A673 (cell line): ENCODE data around the gene TMEM54.

Experiments
- CTCF ChIP-seq: fragments of 300-800, 200-600 bp; sonication (generic); conservative IDR thresholded peaks from 2 replicates; pipeline ENCODE4 v1.5.1; 2017; ENCODE audit warnings: low read depth, mild to moderate bottlenecking, antibody characterized with exemption, low read length, moderate library complexity, mixed read lengths
- EZH2 ChIP-seq: fragments of 200-600 bp; sonication (generic); IDR thresholded peaks from 2 replicates; pipeline ENCODE4 v1.6.1; 2017; ENCODE audit warnings: borderline replicate concordance, low read depth, mild to moderate bottlenecking, mixed read lengths, antibody characterized with exemption, low read length; ENCODE audit not compliant: poor library complexity, severe bottlenecking

- TF ChIP-seq CTCF, result no peak
- no peak for TF ChIP-seq EZH2
Observed at GRCh38 chr1:32926562-32926961, 25.4 kb upstream of the TMEM54 start.
